Right lobe of liver (tissue), 6 donors: ENCODE data around the gene MPPED1. TPM values are rescaled to one million over a fixed set of nuclear protein-coding genes. Genes with fewer than 3 reads are reported as not detected.

Experiments used
- ATAC-seq, 4 donors: fragments of 200-7000 bp; cut with Tn5 transposase; one replicate each; pipeline ENCODE4 v1.9.1; 2020; ENCODE audit warnings: mild to moderate bottlenecking in 4 of 4, moderate library complexity in 4 of 4
- DNase-seq, 3 donors: peaks; one replicate each; pipeline ENCODE4 v3.0.0-alpha.2; 2020
- H3K27ac ChIP-seq, 3 donors: fragments of 200-600 bp; one replicate each; pipeline ENCODE4 v1.8.0; 2022
- H3K27me3 ChIP-seq, 2 donors: fragments of 200-600 bp; one replicate each; pipeline ENCODE4 v1.8.0; 2022
- H3K36me3 ChIP-seq, 4 donors: fragments of 200-600 bp; sonication (generic) in 1 of 4; one replicate each; pipeline versions ENCODE4 v1.5.1 to v1.8.0; 2017 to 2022; ENCODE audit warnings: control low read depth in 1 of 4
- H3K4me1 ChIP-seq, 4 donors: fragments of 200-600 bp; sonication (generic) in 1 of 4; one replicate each; pipeline versions ENCODE4 v1.5.1 to v1.8.0; 2017 to 2022; ENCODE audit warnings: control low read depth in 1 of 4
- H3K4me3 ChIP-seq, 3 donors: fragments of 200-600 bp; one replicate each; pipeline ENCODE4 v1.8.0; 2022
- H3K9me3 ChIP-seq, 4 donors: fragments of 200-600 bp; sonication (generic) in 1 of 4; one replicate each; pipeline versions ENCODE4 v1.5.1 to v1.8.0; 2017 to 2022; ENCODE audit warnings: control low read depth in 1 of 4
- POLR2A ChIP-seq: fragments of 450-650 bp; IDR thresholded peaks from one replicate; pipeline ENCODE4 v1.6.1; 2017; ENCODE audit warnings: antibody characterized with exemption, mild to moderate bottlenecking
- WGBS: methylation state at CpG from one replicate; pipeline ENCODE4 v1.1.6; 2018; ENCODE audit warnings: low coverage, low lambda C conversion rate; ENCODE audit not compliant: insufficient coverage; ENCODE audit errors: missing lambda C conversion rate; 5-methylcytosine and 5-hydroxymethylcytosine counted together
- intact Hi-C, 2 donors: fragments of 100-400 bp; cut with DNase I; formaldehyde crosslinking; loops; one replicate each; pipeline versions ENCODE4 v1.11.2 to v1.14.1; 2022
- total RNA-seq, 6 experiments: library from RNA; depleted of rRNA in 2 of 6; stranded (reverse); fragments of >200 nt in 2 of 6; fragmentation: NEBNext Ultra II Directional in 3 of 6; extraction: Animal tissue kit (Norgen Biotek cat#: 25700) in 3 of 6; gene quantifications; one replicate each; pipeline versions ENCODE4 v1.1.0 to v1.2.4, GENCODE V29; 2016 to 2023
- TF ChIP-seq, protein P1 (sequence below), 4 donors: fragments of 200-600 bp in 3 of 4; fragments of 450-650 bp in 1 of 4; IDR thresholded peaks; one replicate each; pipeline versions ENCODE4 v1.5.1 to v1.8.0; 2016 to 2022; ENCODE audit warnings: antibody characterized with exemption in 4 of 4, mild to moderate bottlenecking in 2 of 4
- donor health status: DM: no; HTN: yes; CAD: no.
- donor health status: DM: no; HTN: no; CAD: no.
- donor health status: DM: no; HTN: no; CAD: no.
- donor health status: DM: no; HTN: yes; CAD: no.
- donor health status: DM: no; HTN: yes; CAD: no.

Gene MPPED1
- total RNA-seq, 6 experiments from 2014 or later, result 2.4 to 13.8 (median 11.3) TPM

GRCh38 chr22:43543522-43544288, 131.9 kb downstream of the MPPED1 start:
- Histone ChIP-seq H3K4me1 (no peaks in the 10 kb centered on the region), H3K4me3 (no peak overlapping the region), H3K36me3 (no peaks in the 10 kb centered on the region), H3K9me3 (no peaks in the 10 kb centered on the region), H3K27ac (no peak overlapping the region), H3K27me3 (no peaks in the 10 kb centered on the region)
- no peak for TF ChIP-seq POLR2A
- TF ChIP-seq, protein P1, sequence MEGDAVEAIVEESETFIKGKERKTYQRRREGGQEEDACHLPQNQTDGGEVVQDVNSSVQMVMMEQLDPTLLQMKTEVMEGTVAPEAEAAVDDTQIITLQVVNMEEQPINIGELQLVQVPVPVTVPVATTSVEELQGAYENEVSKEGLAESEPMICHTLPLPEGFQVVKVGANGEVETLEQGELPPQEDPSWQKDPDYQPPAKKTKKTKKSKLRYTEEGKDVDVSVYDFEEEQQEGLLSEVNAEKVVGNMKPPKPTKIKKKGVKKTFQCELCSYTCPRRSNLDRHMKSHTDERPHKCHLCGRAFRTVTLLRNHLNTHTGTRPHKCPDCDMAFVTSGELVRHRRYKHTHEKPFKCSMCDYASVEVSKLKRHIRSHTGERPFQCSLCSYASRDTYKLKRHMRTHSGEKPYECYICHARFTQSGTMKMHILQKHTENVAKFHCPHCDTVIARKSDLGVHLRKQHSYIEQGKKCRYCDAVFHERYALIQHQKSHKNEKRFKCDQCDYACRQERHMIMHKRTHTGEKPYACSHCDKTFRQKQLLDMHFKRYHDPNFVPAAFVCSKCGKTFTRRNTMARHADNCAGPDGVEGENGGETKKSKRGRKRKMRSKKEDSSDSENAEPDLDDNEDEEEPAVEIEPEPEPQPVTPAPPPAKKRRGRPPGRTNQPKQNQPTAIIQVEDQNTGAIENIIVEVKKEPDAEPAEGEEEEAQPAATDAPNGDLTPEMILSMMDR (IDR thresholded peaks at IDR 0.05), result no peak
- ATAC-seq, result peak in 1 of 4 donors; percentile 28
- 74% methylated on average over 3 of the region's 12 CpGs for WGBS
- intact Hi-C loops, result no loop called here
- peak in 1 of 3 donors; percentile 31 for DNase-seq

GRCh38 chr22:43544289-43544673, 132.5 kb downstream of the MPPED1 start:
- ATAC-seq (no peak), DNase-seq (peak in 1 of 3 donors; percentile 17)
- WGBS, result 57% methylated on average over 2 of the region's 4 CpGs
- Histone ChIP-seq H3K27me3 (no peaks in the 10 kb centered on the region), H3K36me3 (no peaks in the 10 kb centered on the region), H3K27ac (no peak overlapping the region), H3K4me3 (no peak overlapping the region), H3K9me3 (no peaks in the 10 kb centered on the region), H3K4me1 (no peaks in the 10 kb centered on the region)
- TF ChIP-seq, protein P1 (IDR thresholded peaks at IDR 0.05), result no peak
- TF ChIP-seq POLR2A, result no peak
- intact Hi-C loops, result no loop called here

DNA sequence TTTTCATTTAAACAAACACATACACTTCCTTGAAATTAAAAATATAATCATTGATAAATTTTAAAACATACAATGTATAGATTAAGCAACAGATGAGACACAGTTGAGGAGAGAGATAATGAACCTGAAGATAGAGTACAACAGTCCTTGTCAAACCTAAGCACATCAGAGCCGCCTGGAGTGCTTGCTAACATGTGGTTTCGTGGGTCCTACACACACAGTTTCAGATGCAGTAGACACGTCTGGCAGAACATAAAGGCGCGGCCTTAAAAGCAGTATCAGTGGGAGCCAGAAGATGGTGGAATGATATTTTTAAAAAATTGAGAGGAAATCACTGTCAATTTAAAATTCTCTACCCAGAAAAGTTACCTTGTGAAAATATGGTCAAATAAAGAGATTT, 134.4 kb downstream of the MPPED1 start:
- H3K9me3 ChIP-seq, result no peaks in the 10 kb centered on the region
- WGBS, result 64% methylated on average over 4 of the region's 5 CpGs
- H3K36me3 ChIP-seq, result no peaks in the 10 kb centered on the region
- H3K27ac ChIP-seq, result no peak overlapping the region
- no peaks in the 10 kb centered on the region for H3K4me1 ChIP-seq
- H3K4me3 ChIP-seq, result no peak overlapping the region
- intact Hi-C loops, result no loop called here
- DNase-seq, result no peak
- no peak for ATAC-seq
- no peak for TF ChIP-seq POLR2A
- H3K27me3 ChIP-seq, result no peaks in the 10 kb centered on the region

DNA sequence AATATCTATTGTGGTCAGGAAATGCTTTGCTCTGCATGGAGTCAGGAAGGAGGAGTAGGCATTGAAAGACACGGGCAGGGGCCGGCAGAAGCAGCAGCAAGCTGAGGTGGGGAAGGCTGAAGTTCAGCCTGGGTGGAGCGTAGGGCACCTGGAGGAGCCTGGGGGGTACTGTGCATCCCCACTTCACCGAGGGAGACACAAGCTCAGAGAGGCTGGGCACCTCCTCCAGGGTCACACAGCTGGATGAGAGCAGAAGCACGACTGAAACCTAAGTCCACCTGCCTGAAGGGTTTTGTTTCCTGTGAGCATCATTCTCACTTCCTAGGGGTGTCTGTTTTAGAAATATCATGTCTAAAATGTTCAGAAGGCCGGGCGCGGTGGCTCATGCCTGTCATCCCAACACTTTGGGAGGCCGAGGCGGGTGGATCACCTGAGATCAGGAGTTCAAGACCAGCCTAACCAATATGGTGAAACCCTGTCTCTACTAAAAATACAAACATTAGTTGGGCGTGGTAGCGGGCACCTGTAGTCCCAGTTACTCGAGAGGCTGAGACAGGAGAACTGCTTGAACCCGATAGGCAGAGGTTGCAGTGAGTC, 138.3 kb downstream of the MPPED1 start:
- no peak overlapping the region for H3K4me3 ChIP-seq
- TF ChIP-seq POLR2A, result no peak
- peak in 2 of 3 donors; percentile 32 to 42 for DNase-seq
- H3K9me3 ChIP-seq, result no peaks in the 10 kb centered on the region
- no peaks in the 10 kb centered on the region for H3K36me3 ChIP-seq
- 78% methylated on average over 10 of the region's 14 CpGs for WGBS
- no peaks in the 10 kb centered on the region for H3K27me3 ChIP-seq
- intact Hi-C loops, result no loop called here
- H3K27ac ChIP-seq, result no peak overlapping the region
- H3K4me1 ChIP-seq, result no peaks in the 10 kb centered on the region
- no peak for ATAC-seq

- H3K4me3 ChIP-seq, result no peak overlapping the region
- ATAC-seq (no peak), DNase-seq (no peak)
- intact Hi-C loops, result no loop called here
- TF ChIP-seq POLR2A, result no peak
- no peaks in the 10 kb centered on the region for H3K4me1 ChIP-seq
- no peaks in the 10 kb centered on the region for H3K9me3 ChIP-seq
- no peak overlapping the region for H3K27ac ChIP-seq
- no peaks in the 10 kb centered on the region for H3K36me3 ChIP-seq
- WGBS, result 72% methylated on average over 6 of the region's 6 CpGs
- H3K27me3 ChIP-seq, result no peaks in the 10 kb centered on the region
Observed at GRCh38 chr22:43550672-43551071, 138.9 kb downstream of the MPPED1 start.
